ENCODE data around the gene PPP4R3A.

PPP4R3A gene

GRCh38 chr14:91503000-91503504 lies 7.1 kb downstream of the PPP4R3A start:
- DNase-seq, result no peak

GRCh38 chr14:91501951-91502930 lies 7.9 kb downstream of the PPP4R3A start:
- no peak for DNase-seq

- no peak for DNase-seq
These were observed 8.8 kb downstream of the PPP4R3A start for GRCh38 chr14:91501348-91501747.

- DNase-seq, result no peak
These were observed 13.3 kb downstream of the PPP4R3A start for GRCh38 chr14:91496790-91497189.

- peak; percentile 25 for DNase-seq
These were observed 15.6 kb downstream of the PPP4R3A start for GRCh38 chr14:91494392-91495065.

GRCh38 chr14:91493169-91493568 lies 16.9 kb downstream of the PPP4R3A start:
- DNase-seq, result no peak

- DNase-seq, result no peak
These were observed 25.4 kb downstream of the PPP4R3A start for GRCh38 chr14:91484744-91485143.

- DNase-seq, result peak; percentile 38
These were observed 25.9 kb downstream of the PPP4R3A start for GRCh38 chr14:91484186-91484585.

- no peak for DNase-seq
These were observed 27.7 kb downstream of the PPP4R3A start for GRCh38 chr14:91482263-91483013.

- DNase-seq, result no peak
These were observed 32.7 kb downstream of the PPP4R3A start for GRCh38 chr14:91477388-91477787.

GRCh38 chr14:91473046-91473445 lies 37.1 kb downstream of the PPP4R3A start:
- no peak for DNase-seq

GRCh38 chr14:91470216-91470615 lies 39.9 kb downstream of the PPP4R3A start:
- DNase-seq, result no peak

- DNase-seq, result no peak
These were observed 43.9 kb downstream of the PPP4R3A start for GRCh38 chr14:91466192-91466591.

- DNase-seq, result no peak
These were observed 45.4 kb downstream of the PPP4R3A start for GRCh38 chr14:91464615-91465205.

GRCh38 chr14:91458612-91459011 lies 51.5 kb downstream of the PPP4R3A start:
- no peak for DNase-seq

- no peak for DNase-seq
These were observed 53.8 kb downstream of the PPP4R3A start for GRCh38 chr14:91456283-91456682.

- DNase-seq, result no peak
These were observed 55.5 kb downstream of the PPP4R3A start for GRCh38 chr14:91454580-91454979.

- no peak for DNase-seq
These were observed 56.0 kb downstream of the PPP4R3A start for GRCh38 chr14:91454155-91454554.

- DNase-seq, result no peak
These were observed 56.4 kb downstream of the PPP4R3A start for GRCh38 chr14:91453744-91454143.

- no peak for DNase-seq
These were observed 65.6 kb downstream of the PPP4R3A start for GRCh38 chr14:91444335-91445020.

GRCh38 chr14:91439345-91439744 lies 70.8 kb downstream of the PPP4R3A start:
- no peak for DNase-seq

- DNase-seq, result no peak
These were observed 71.3 kb downstream of the PPP4R3A start for GRCh38 chr14:91438845-91439244.

Measured in CD4-positive, alpha-beta T cell treated with Interleukin-21 for 1 hour (primary cell).